Caco-2 (cell line): Measurements from ENCODE around the gene PIGS. TPM values are rescaled to one million over a fixed set of nuclear protein-coding genes. Genes with fewer than 3 reads are reported as not detected.

Source experiments
- BruUV-seq: library from RNA; stranded (reverse); fragments of 400-500 nt; replicated peaks from 2 replicates; lab custom pipeline; 2021; lab: Mats Ljungman, UMichigan
- CTCF ChIA-PET: fragments of 300-600 bp; sonication (Branson Sonifier 250); formaldehyde crosslinking; loops from one replicate; lab custom pipeline; 2022; ENCODE audit warnings: antibody characterized with exemption; lab: Charles Lee
- POLR2A ChIA-PET: fragments of 300-600 bp; sonication (Branson Sonifier 250); formaldehyde crosslinking; loops from one replicate; lab custom pipeline; 2022; ENCODE audit warnings: antibody characterized with exemption; lab: Charles Lee
- DNase-seq, 2 experiments: peaks; one replicate each; pipeline versions ENCODE4 v3.0.0 to v3.0.0-alpha.2; 2020 to 2022
- H3K27me3 ChIP-seq: replicated peaks from 2 replicates; pipeline ENCODE4 v1.6.0; 2011; ENCODE audit warnings: low read length; ENCODE audit not compliant: control insufficient read depth, insufficient read depth
- H3K36me3 ChIP-seq: 2 replicates; pipeline ENCODE4 v1.5.1; 2011; ENCODE audit warnings: low read length; ENCODE audit not compliant: control insufficient read depth, insufficient read depth
- H3K4me1 ChIP-seq: fragments of 250-450 bp; sonication (Bioruptor Pico); 2 replicates; pipeline ENCODE4 v1.5.1; 2020; ENCODE audit warnings: mild to moderate bottlenecking
- H3K4me3 ChIP-seq: 2 replicates; pipeline ENCODE4 v1.5.1; 2011; ENCODE audit warnings: low read depth, mild to moderate bottlenecking, control low read depth, low read length
- H3K9me3 ChIP-seq: fragments of 250-450 bp; sonication (Bioruptor Pico); 2 replicates; pipeline ENCODE4 v1.5.1; 2020; ENCODE audit warnings: mild to moderate bottlenecking, moderate library complexity
- H3K27ac Mint-ChIP-seq: one replicate; pipeline ENCODE4 v1.8.0; 2022; ENCODE audit warnings: mixed read lengths; ENCODE audit not compliant: unreplicated experiment
- H3K27me3 Mint-ChIP-seq: one replicate; pipeline ENCODE4 v1.8.0; 2022; ENCODE audit warnings: mixed read lengths; ENCODE audit not compliant: insufficient read depth, unreplicated experiment
- H3K36me3 Mint-ChIP-seq: one replicate; pipeline ENCODE4 v1.8.0; 2022; ENCODE audit warnings: mild to moderate bottlenecking, mixed read lengths; ENCODE audit not compliant: insufficient read depth, unreplicated experiment
- H3K4me1 Mint-ChIP-seq: one replicate; pipeline ENCODE4 v1.8.0; 2022; ENCODE audit warnings: low read depth, mixed read lengths; ENCODE audit not compliant: unreplicated experiment
- H3K4me3 Mint-ChIP-seq: one replicate; pipeline ENCODE4 v1.8.0; 2022; ENCODE audit warnings: mild to moderate bottlenecking, moderate library complexity, mixed read lengths; ENCODE audit not compliant: unreplicated experiment
- H3K9me3 Mint-ChIP-seq: one replicate; pipeline ENCODE4 v1.8.0; 2022; ENCODE audit warnings: mixed read lengths; ENCODE audit not compliant: unreplicated experiment
- CTCF ChIP-seq, 2 experiments: fragments of 200-600 bp in 1 of 2; IDR thresholded peaks; 1 replicate in 1 of 2; 2 replicates in 1 of 2; pipeline versions ENCODE4 v1.5.1 to v1.8.0; 2011 to 2022; ENCODE audit warnings: antibody characterized with exemption in 1 of 2, control low read depth in 1 of 2, inconsistent platforms in 1 of 2, low read depth in 1 of 2, low read length in 1 of 2, mild to moderate bottlenecking in 1 of 2, moderate library complexity in 1 of 2; ENCODE audit not compliant: insufficient read depth in 1 of 2, severe bottlenecking in 1 of 2, unreplicated experiment in 1 of 2
- intact Hi-C: fragments of 100-400 bp; cut with micrococcal nuclease; formaldehyde crosslinking; loops from one replicate; pipeline ENCODE4 v1.10.0; 2022; ENCODE audit not compliant: unreplicated experiment
- total RNA-seq: library from RNA; stranded (reverse); gene quantifications from 2 replicates; pipeline ENCODE4 v1.2.3, GENCODE V29; 2022

Gene PIGS
- total RNA-seq, 1 experiment from 2014 or later = 99.6 TPM

GRCh38 chr17:28521311-28522085, 49.8 kb downstream of the PIGS start:
- intact Hi-C loops = no loop called here
- H3K9me3 Mint-ChIP-seq = no peaks in the 10 kb centered on the region
- Histone ChIP-seq H3K27me3 (no peaks in the 10 kb centered on the region), H3K36me3 (no peaks in the 10 kb centered on the region), H3K9me3 (no peaks in the 10 kb centered on the region), H3K4me1 (peaks cover 29% of the 10 kb centered on the region), H3K4me3 (no peak overlapping the region)
- no peaks in the 10 kb centered on the region for H3K27me3 Mint-ChIP-seq
- no TSS peak for BruUV-seq
- H3K4me3 Mint-ChIP-seq = no peak overlapping the region
- peaks cover 22% of the 10 kb centered on the region for H3K4me1 Mint-ChIP-seq
- ChIA-PET POLR2A (no interaction called here), CTCF (no interaction called here)
- TF ChIP-seq CTCF (IDR thresholded peaks at IDR 0.05; ENCODE audit: insufficient read depth in 1 of 2, low read depth in 1 of 2, low read length in 1 of 2, severe bottlenecking in 1 of 2, unreplicated experiment in 1 of 2) = no peak
- DNase-seq = no peak
- H3K36me3 Mint-ChIP-seq = peaks cover 7% of the 10 kb centered on the region
- no peak overlapping the region for H3K27ac Mint-ChIP-seq

DNA sequence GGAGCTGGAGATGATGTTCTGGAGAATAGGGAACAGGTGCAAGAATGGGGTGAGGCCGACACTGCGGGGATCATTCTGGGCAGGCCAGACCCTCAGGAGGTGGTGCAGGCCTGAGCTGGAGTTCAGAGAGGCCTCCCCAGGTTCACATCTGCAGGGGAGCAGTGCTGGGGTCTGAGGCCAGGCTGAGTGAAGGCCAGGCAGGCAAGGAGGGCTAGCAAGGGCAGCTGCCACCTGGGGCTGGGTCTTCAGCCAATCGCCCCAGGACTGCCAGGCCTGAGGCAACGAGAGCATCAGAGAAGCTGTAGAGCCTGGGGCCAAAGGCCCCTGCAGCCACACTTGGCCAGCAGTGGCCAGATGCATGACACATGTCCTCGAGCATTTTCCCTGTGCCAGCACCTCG, 50.6 kb downstream of the PIGS start:
- Histone ChIP-seq H3K27me3 (no peaks in the 10 kb centered on the region), H3K4me1 (peaks cover 21% of the 10 kb centered on the region), H3K4me3 (no peak overlapping the region), H3K36me3 (no peaks in the 10 kb centered on the region), H3K9me3 (peaks cover 1% of the 10 kb centered on the region; the same call in 1 of the 2 replicates)
- TF ChIP-seq CTCF (IDR thresholded peaks at IDR 0.05; ENCODE audit: insufficient read depth in 1 of 2, low read depth in 1 of 2, low read length in 1 of 2, severe bottlenecking in 1 of 2, unreplicated experiment in 1 of 2) = no peak
- no peak overlapping the region for H3K27ac Mint-ChIP-seq
- POLR2A ChIA-PET = no interaction called here
- peaks cover 7% of the 10 kb centered on the region for H3K36me3 Mint-ChIP-seq
- BruUV-seq = no TSS peak
- DNase-seq = no peak
- CTCF ChIA-PET = no interaction called here
- no peaks in the 10 kb centered on the region for H3K9me3 Mint-ChIP-seq
- H3K27me3 Mint-ChIP-seq = no peaks in the 10 kb centered on the region
- H3K4me3 Mint-ChIP-seq = no peak overlapping the region
- H3K4me1 Mint-ChIP-seq = peaks cover 22% of the 10 kb centered on the region
- intact Hi-C loops = no loop called here

- peaks cover 6% of the 10 kb centered on the region for H3K4me1 ChIP-seq
- no peaks in the 10 kb centered on the region for H3K9me3 Mint-ChIP-seq
- no peaks in the 10 kb centered on the region for H3K27me3 ChIP-seq
- H3K36me3 Mint-ChIP-seq = peaks cover under 1% of the 10 kb centered on the region
- peaks cover 10% of the 10 kb centered on the region for H3K9me3 ChIP-seq
- no peaks in the 10 kb centered on the region for H3K36me3 ChIP-seq
- ChIA-PET POLR2A (no interaction called here), CTCF (no interaction called here)
- H3K4me1 Mint-ChIP-seq = peaks cover 9% of the 10 kb centered on the region
- no peak for TF ChIP-seq CTCF (IDR thresholded peaks at IDR 0.05; ENCODE audit: insufficient read depth in 1 of 2, low read depth in 1 of 2, low read length in 1 of 2, severe bottlenecking in 1 of 2, unreplicated experiment in 1 of 2)
- H3K27me3 Mint-ChIP-seq = no peaks in the 10 kb centered on the region
- DNase-seq = no peak
- intact Hi-C loops = no loop called here
- no peak overlapping the region for H3K27ac Mint-ChIP-seq
- BruUV-seq = no TSS peak
- no peak overlapping the region for H3K4me3 Mint-ChIP-seq
- no peak overlapping the region for H3K4me3 ChIP-seq
Measured at GRCh38 chr17:28519236-28519635, 52.1 kb downstream of the PIGS start.
